ENCODE measurements around the gene LMBR1.

The LMBR1 gene

GRCh38 chr7:156684661-156685060 lies 208.3 kb downstream of the LMBR1 start:
- no peak for DNase-seq

- DNase-seq: no peak
Observed at GRCh38 chr7:156684251-156684650, 208.7 kb downstream of the LMBR1 start.

GRCh38 chr7:156682928-156683327 lies 210.1 kb downstream of the LMBR1 start:
- DNase-seq: no peak

GRCh38 chr7:156680281-156680680 lies 212.7 kb downstream of the LMBR1 start:
- DNase-seq: peak; percentile 2

- DNase-seq: no peak
Observed at GRCh38 chr7:156677374-156678054, 215.5 kb downstream of the LMBR1 start.

- DNase-seq: no peak
Observed at GRCh38 chr7:156676263-156676662, 216.7 kb downstream of the LMBR1 start.

GRCh38 chr7:156675721-156676120 lies 217.3 kb downstream of the LMBR1 start:
- no peak for DNase-seq

GRCh38 chr7:156673902-156674301 lies 219.1 kb downstream of the LMBR1 start:
- no peak for DNase-seq

GRCh38 chr7:156673454-156673853 lies 219.5 kb downstream of the LMBR1 start:
- DNase-seq: no peak

- DNase-seq: no peak
Observed at GRCh38 chr7:156669035-156669828, 223.8 kb downstream of the LMBR1 start.

- DNase-seq: no peak
Observed at GRCh38 chr7:156668130-156668741, 224.7 kb downstream of the LMBR1 start.

- no peak for DNase-seq
Observed at GRCh38 chr7:156667110-156667426, 225.9 kb downstream of the LMBR1 start.

- no peak for DNase-seq
Observed at GRCh38 chr7:156666368-156667109, 226.4 kb downstream of the LMBR1 start.

GRCh38 chr7:156665101-156665500 lies 227.9 kb downstream of the LMBR1 start:
- no peak for DNase-seq

- no peak for DNase-seq
Observed at GRCh38 chr7:156662277-156662676, 230.7 kb downstream of the LMBR1 start.

GRCh38 chr7:156661637-156662036 lies 231.3 kb downstream of the LMBR1 start:
- DNase-seq: no peak

- no peak for DNase-seq
Observed at GRCh38 chr7:156659961-156660360, 233.0 kb downstream of the LMBR1 start.

- DNase-seq: no peak
Observed at GRCh38 chr7:156659203-156659602, 233.8 kb downstream of the LMBR1 start.

- DNase-seq: no peak
Observed at GRCh38 chr7:156657681-156658080, 235.3 kb downstream of the LMBR1 start.

- no peak for DNase-seq
Observed at GRCh38 chr7:156656598-156656997, 236.4 kb downstream of the LMBR1 start.

GRCh38 chr7:156655983-156656382 lies 237.0 kb downstream of the LMBR1 start:
- no peak for DNase-seq

- no peak for DNase-seq
Observed at GRCh38 chr7:156655251-156655650, 237.7 kb downstream of the LMBR1 start.
